GM21515 (cell line): ENCODE results near the gene CHN2.

ENCODE experiments used
- ATAC-seq: cut with Tn5 transposase; IDR thresholded peaks from one replicate; pipeline ENCODE4 v1.9.1; 2021; ENCODE audit not compliant: unreplicated experiment

Gene CHN2

GRCh38 chr7:29281782-29282541 is 87.4 kb downstream of the CHN2 start:
- no peak for ATAC-seq

- ATAC-seq: no peak
These were observed 88.3 kb downstream of the CHN2 start for GRCh38 chr7:29282819-29283414.

- no peak for ATAC-seq
These were observed 90.3 kb downstream of the CHN2 start for GRCh38 chr7:29284696-29285443.

GRCh38 chr7:29285444-29285793 is 90.8 kb downstream of the CHN2 start:
- ATAC-seq: no peak

- ATAC-seq: no peak
These were observed 91.3 kb downstream of the CHN2 start for GRCh38 chr7:29285861-29286260.

- no peak for ATAC-seq
These were observed 92.8 kb downstream of the CHN2 start for GRCh38 chr7:29287366-29287765.

GRCh38 chr7:29288181-29289091 is 93.9 kb downstream of the CHN2 start:
- no peak for ATAC-seq

- peak; percentile 68 for ATAC-seq
These were observed 94.8 kb downstream of the CHN2 start for GRCh38 chr7:29289156-29290021.

- ATAC-seq: no peak
These were observed 96.3 kb downstream of the CHN2 start for GRCh38 chr7:29290829-29291228.

- ATAC-seq: no peak
These were observed 97.4 kb downstream of the CHN2 start for GRCh38 chr7:29291723-29292618.

- ATAC-seq: no peak
These were observed 98.5 kb downstream of the CHN2 start for GRCh38 chr7:29292886-29293658.

- no peak for ATAC-seq
These were observed 101.8 kb downstream of the CHN2 start for GRCh38 chr7:29296421-29296820.

GRCh38 chr7:29297194-29297890 is 102.8 kb downstream of the CHN2 start:
- no peak for ATAC-seq

- ATAC-seq: no peak
These were observed 104.5 kb downstream of the CHN2 start for GRCh38 chr7:29299086-29299485.

- ATAC-seq: no peak
These were observed 105.5 kb downstream of the CHN2 start for GRCh38 chr7:29300026-29300480.

GRCh38 chr7:29300649-29301048 is 106.1 kb downstream of the CHN2 start:
- no peak for ATAC-seq

GRCh38 chr7:29302666-29303395 is 108.3 kb downstream of the CHN2 start:
- ATAC-seq: no peak
